HepG2 (cell line): ENCODE data around the gene ZFP90. TPM values are rescaled to one million over a fixed set of nuclear protein-coding genes. Genes with fewer than 3 reads are reported as not detected.

ENCODE experiments used
- CC2D1A ChIP-seq: sonication (generic); formaldehyde crosslinking; IDR thresholded peaks from 2 replicates; pipeline ENCODE4 v1.8.1; 2023; ENCODE audit warnings: mild to moderate bottlenecking, missing genetic modification reagents
- DBP ChIP-seq: sonication (generic); formaldehyde crosslinking; IDR thresholded peaks from 2 replicates; pipeline ENCODE4 v1.4.0; 2020; ENCODE audit warnings: missing genetic modification reagents; ENCODE audit errors: not compliant biosample characterization
- GATAD1 ChIP-seq: IDR thresholded peaks from 2 replicates; pipeline ENCODE4 v1.6.1; 2016; ENCODE audit warnings: missing genetic modification reagents, missing compliant biosample characterization
- HBP1 ChIP-seq: IDR thresholded peaks from 2 replicates; pipeline ENCODE4 v1.6.1; 2016; ENCODE audit warnings: low read depth, control low read depth
- HIVEP1 ChIP-seq: sonication (generic); formaldehyde crosslinking; IDR thresholded peaks from 2 replicates; pipeline ENCODE4 v1.4.0; 2020; ENCODE audit warnings: mild to moderate bottlenecking, missing genetic modification reagents
- HOXA5 ChIP-seq: sonication (generic); formaldehyde crosslinking; IDR thresholded peaks from 2 replicates; pipeline ENCODE4 v1.4.0; 2020; ENCODE audit warnings: missing genetic modification reagents
- MAFG ChIP-seq: sonication (generic); formaldehyde crosslinking; IDR thresholded peaks from 2 replicates; pipeline ENCODE4 v1.5.1; 2020; ENCODE audit warnings: mild to moderate bottlenecking, missing genetic modification reagents
- RFXAP ChIP-seq: sonication (generic); formaldehyde crosslinking; IDR thresholded peaks from 2 replicates; pipeline ENCODE4 v1.4.0; 2020; ENCODE audit warnings: missing genetic modification reagents, borderline replicate concordance
- SKIL ChIP-seq: sonication (generic); formaldehyde crosslinking; IDR thresholded peaks from 2 replicates; pipeline ENCODE4 v1.8.0; 2022; ENCODE audit warnings: missing genetic modification reagents, mild to moderate bottlenecking, moderate library complexity, borderline replicate concordance
- SNAI1 ChIP-seq: sonication (generic); formaldehyde crosslinking; IDR thresholded peaks from 2 replicates; pipeline ENCODE4 v1.5.0; 2020; ENCODE audit warnings: mild to moderate bottlenecking, missing genetic modification reagents, borderline replicate concordance
- SP140L ChIP-seq: sonication (generic); formaldehyde crosslinking; IDR thresholded peaks from 2 replicates; pipeline ENCODE4 v1.4.0; 2020; ENCODE audit warnings: missing genetic modification reagents, borderline replicate concordance
- SP4 ChIP-seq: sonication (generic); formaldehyde crosslinking; IDR thresholded peaks from 2 replicates; pipeline ENCODE4 v1.8.1; 2023; ENCODE audit warnings: mild to moderate bottlenecking, missing genetic modification reagents
- TEAD3 ChIP-seq: optimal IDR thresholded peaks from 2 replicates; pipeline ENCODE3; 2016; ENCODE audit warnings: borderline replicate concordance
- TRIM22 ChIP-seq: fragments of 450-650 bp; IDR thresholded peaks from 2 replicates; pipeline ENCODE4 v1.6.1; 2017
- UBTF ChIP-seq: sonication (generic); formaldehyde crosslinking; IDR thresholded peaks from 2 replicates; pipeline ENCODE4 v1.4.0; 2020; ENCODE audit warnings: mild to moderate bottlenecking, missing genetic modification reagents
- ZMYM2 ChIP-seq: sonication (generic); formaldehyde crosslinking; IDR thresholded peaks from 2 replicates; pipeline ENCODE4 v1.8.0; 2022; ENCODE audit warnings: mild to moderate bottlenecking, missing genetic modification reagents
- ZNF251 ChIP-seq: sonication (generic); formaldehyde crosslinking; IDR thresholded peaks from 2 replicates; pipeline ENCODE4 v1.9.0; 2021; ENCODE audit warnings: mild to moderate bottlenecking, missing genetic modification reagents
- ZNF3 ChIP-seq: IDR thresholded peaks from 2 replicates; pipeline ENCODE4 v1.7.0; 2017; ENCODE audit warnings: inconsistent platforms
- ZNF354B ChIP-seq: sonication (generic); formaldehyde crosslinking; IDR thresholded peaks from 2 replicates; pipeline ENCODE4 v1.8.0; 2022; ENCODE audit warnings: mild to moderate bottlenecking, missing genetic modification reagents
- ZNF362 ChIP-seq: sonication (generic); formaldehyde crosslinking; IDR thresholded peaks from 2 replicates; pipeline ENCODE4 v1.4.0; 2020; ENCODE audit warnings: missing genetic modification reagents, mild to moderate bottlenecking, borderline replicate concordance
- ZNF451 ChIP-seq: sonication (generic); formaldehyde crosslinking; IDR thresholded peaks from 2 replicates; pipeline ENCODE4 v1.5.0; 2020; ENCODE audit warnings: mild to moderate bottlenecking, missing genetic modification reagents
- ZNF615 ChIP-seq: sonication (generic); formaldehyde crosslinking; IDR thresholded peaks from 2 replicates; pipeline ENCODE4 v1.5.0; 2020; ENCODE audit warnings: mild to moderate bottlenecking, missing genetic modification reagents, borderline replicate concordance
- polyA plus RNA-seq, 8 experiments: library from polyadenylated mRNA; depleted of rRNA in 3 of 8; stranded (reverse) in 7 of 8; unstranded in 1 of 8; fragments of >200 nt; fragmentation: Illumina TruSeq in 4 of 8; extraction: Trizol in 4 of 8; gene quantifications; 2 replicates each; pipeline versions ENCODE4 v1.2.1 to v1.2.3, GENCODE V29; 2011 to 2016; ENCODE audit warnings: low read depth in 4 of 8, missing spikeins in 1 of 8, mixed read lengths in 1 of 8; ENCODE audit not compliant: insufficient read depth in 1 of 8
- total RNA-seq, 5 experiments: library from RNA; depleted of rRNA; stranded (reverse); fragments of >200 nt; fragmentation: Illumina TruSeq; extraction: Trizol; gene quantifications; 2 replicates each; pipeline ENCODE4 v1.2.3, GENCODE V29; 2016; ENCODE audit warnings: low read depth in 1 of 5

ZFP90 gene
- total and polyA plus RNA-seq, 2 of the 13 experiments (the other 11 are each of a cell fraction or from before 2014, with no cell fraction given): 17.6 to 18.9 TPM

- TF ChIP-seq ZNF3 (CRISPR knock-in tag) (no peak), ZNF451 (CRISPR knock-in tag) (no peak), ZNF354B (CRISPR knock-in tag) (no peak), MAFG (no peak), ZNF615 (CRISPR knock-in tag) (no peak), SKIL (CRISPR knock-in tag) (no peak), UBTF (CRISPR knock-in tag) (0 out of 2 replicates have a peak, but pooled peaks have one; percentile 15), RFXAP (CRISPR knock-in tag) (no peak), HOXA5 (no peak), TEAD3 (CRISPR knock-in tag) (no peak), ZMYM2 (CRISPR knock-in tag) (no peak), ZNF362 (CRISPR knock-in tag) (no peak), ZNF251 (CRISPR knock-in tag) (no peak), GATAD1 (CRISPR knock-in tag) (0 out of 2 replicates have a peak, but pooled peaks have one; percentile 38), HBP1 (no peak), HIVEP1 (CRISPR knock-in tag) (no peak), SP140L (CRISPR knock-in tag) (no peak), SNAI1 (CRISPR knock-in tag) (no peak), DBP (CRISPR knock-in tag) (no peak), TRIM22 (no peak), SP4 (CRISPR knock-in tag) (0 out of 2 replicates have a peak, but pooled peaks have one; percentile 21), CC2D1A (CRISPR knock-in tag) (no peak)
These were observed 12.8 kb upstream of the ZFP90 start (continued) for GRCh38 chr16:68526143-68526781.
